HPDE6-E6E7 (cell line): Measurements from ENCODE around the gene FAT2.

ENCODE experiments used
- DNase-seq: peaks from one replicate; pipeline ENCODE4 v3.0.0; 2011; ENCODE audit warnings: missing footprints; ENCODE audit errors: extremely low spot score

FAT2 gene

GRCh38 chr5:151591144-151591819 is at the start of gene FAT2:
Gene FAT2, minus strand, starts transcription at chr5:151591331. Its CDS starts 22,400 bp downstream, at chr5:151568931.
- DNase-seq = no peak

GRCh38 chr5:151638619-151639018 is 47.5 kb upstream of the FAT2 start:
- DNase-seq = no peak

GRCh38 chr5:151637676-151638075 is 46.5 kb upstream of the FAT2 start:
- DNase-seq = peak; percentile 79

- no peak for DNase-seq
These were observed 42.8 kb upstream of the FAT2 start for GRCh38 chr5:151633892-151634291.

- no peak for DNase-seq
These were observed 41.8 kb upstream of the FAT2 start for GRCh38 chr5:151632941-151633340.

GRCh38 chr5:151632524-151632923 is 41.4 kb upstream of the FAT2 start:
- no peak for DNase-seq

GRCh38 chr5:151631941-151632340 is 40.8 kb upstream of the FAT2 start:
- no peak for DNase-seq

GRCh38 chr5:151630088-151630487 is 39.0 kb upstream of the FAT2 start:
- no peak for DNase-seq

- DNase-seq = no peak
These were observed 37.1 kb upstream of the FAT2 start for GRCh38 chr5:151628112-151628823.

GRCh38 chr5:151627650-151628049 is 36.5 kb upstream of the FAT2 start:
- no peak for DNase-seq

GRCh38 chr5:151625285-151625684 is 34.2 kb upstream of the FAT2 start:
- no peak for DNase-seq

- DNase-seq = no peak
These were observed 33.3 kb upstream of the FAT2 start for GRCh38 chr5:151624476-151624875.

- no peak for DNase-seq
These were observed 31.4 kb upstream of the FAT2 start for GRCh38 chr5:151622367-151623088.

GRCh38 chr5:151620461-151620840 is 29.3 kb upstream of the FAT2 start:
- DNase-seq = no peak

GRCh38 chr5:151619812-151620460 is 28.8 kb upstream of the FAT2 start:
- DNase-seq = peak; percentile 78

GRCh38 chr5:151618907-151619306 is 27.8 kb upstream of the FAT2 start:
- DNase-seq = no peak

GRCh38 chr5:151617841-151618710 is 26.9 kb upstream of the FAT2 start:
- DNase-seq = no peak

- no peak for DNase-seq
These were observed 26.3 kb upstream of the FAT2 start for GRCh38 chr5:151617383-151617840.

- DNase-seq = peak; percentile 93
These were observed 24.3 kb upstream of the FAT2 start for GRCh38 chr5:151615431-151615830.

GRCh38 chr5:151614565-151614964 is 23.4 kb upstream of the FAT2 start:
- DNase-seq = no peak
